ENCODE measurements around the gene SEC23IP. TPM values are rescaled to one million over a fixed set of nuclear protein-coding genes. Genes with fewer than 3 reads are reported as not detected.
"Not testable (repeated sequence)": the region's sequence is repeated elsewhere in the genome, so short reads cannot be mapped to it uniquely, and the experiment has no call there.

SEC23IP gene
- total RNA-seq, 2 experiments from 2014 or later = 60.3 to 61.4 TPM

- Mint-ChIP-seq H3K4me3 (no peak overlapping the region), H3K36me3 (ENCODE audit: low read depth) (peaks cover 31% of the 10 kb centered on the region), H3K4me1 (ENCODE audit: low read depth) (peaks cover 54% of the 10 kb centered on the region), H3K9me3 (no peaks in the 10 kb centered on the region), H3K27ac (no peak overlapping the region), H3K27me3 (no peaks in the 10 kb centered on the region)
- no peak for ATAC-seq
- no peak for TF ChIP-seq CTCF (IDR thresholded peaks at IDR 0.05)
- ChIA-PET CTCF (interaction anchor here (0.8 kb wide), 1 partner anchor 39 kb away, joined by 3 read pairs; no protein-coding TSS in a partner anchor), POLR2A (interaction anchor here (1.2 kb wide), 1 partner anchor 26 kb away, joined by 3 read pairs; the partner anchor contains the start of gene MCMBP)
- intact Hi-C loops (cut with micrococcal nuclease) = no loop called here
- no peak for DNase-seq
These were observed 6.0 kb downstream of the SEC23IP start for GRCh38 chr10:119898577-119898976.

DNA sequence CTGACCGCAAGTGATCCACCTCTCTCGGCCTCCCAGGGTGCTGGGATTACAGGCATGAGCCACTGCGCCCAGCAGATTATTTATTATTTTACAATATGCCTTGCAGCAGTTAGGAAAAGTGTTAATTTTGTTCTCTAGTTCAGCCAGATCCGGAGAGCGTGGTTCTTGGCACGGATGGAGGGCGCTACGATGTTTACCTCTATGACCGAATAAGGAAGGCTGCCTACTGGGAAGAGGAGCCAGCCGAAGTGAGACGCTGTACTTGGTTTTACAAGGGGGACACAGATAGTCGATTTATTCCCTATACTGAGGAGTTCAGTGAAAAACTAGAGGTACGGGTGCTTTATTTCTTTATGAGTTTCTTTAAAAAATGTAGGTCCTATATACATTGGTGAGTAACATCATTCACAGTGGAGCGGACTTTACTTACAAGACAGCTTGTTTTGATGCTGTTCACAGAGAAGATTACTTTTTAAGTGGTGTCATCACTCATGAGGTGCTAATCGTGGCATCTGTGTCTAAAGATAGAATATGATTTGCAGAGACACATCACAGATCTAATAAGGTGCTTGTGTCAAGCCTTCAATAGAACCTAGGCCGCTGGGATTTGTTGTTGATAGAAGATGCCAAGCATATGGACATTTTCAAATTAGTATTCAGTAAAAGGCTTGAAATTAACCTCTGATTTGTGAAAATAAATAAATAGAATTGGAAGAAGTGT, 11.6 kb downstream of the SEC23IP start:
- Mint-ChIP-seq H3K9me3 (no peaks in the 10 kb centered on the region), H3K36me3 (ENCODE audit: low read depth) (peaks cover 34% of the 10 kb centered on the region), H3K27me3 (no peaks in the 10 kb centered on the region), H3K4me1 (ENCODE audit: low read depth) (peaks cover 6% of the 10 kb centered on the region), H3K27ac (no peak overlapping the region), H3K4me3 (no peak overlapping the region)
- TF ChIP-seq CTCF (IDR thresholded peaks at IDR 0.05) = no peak
- ChIA-PET POLR2A (interaction anchor here (0.6 kb wide), 1 partner anchor 235 kb away, joined by 3 read pairs; no protein-coding TSS in a partner anchor), CTCF (interaction anchor here (2.6 kb wide), 1 partner anchor 45 kb away, joined by 6 read pairs; no protein-coding TSS in a partner anchor)
- intact Hi-C loops (cut with micrococcal nuclease) = no loop called here
- no peak for DNase-seq
- ATAC-seq = no peak

DNA sequence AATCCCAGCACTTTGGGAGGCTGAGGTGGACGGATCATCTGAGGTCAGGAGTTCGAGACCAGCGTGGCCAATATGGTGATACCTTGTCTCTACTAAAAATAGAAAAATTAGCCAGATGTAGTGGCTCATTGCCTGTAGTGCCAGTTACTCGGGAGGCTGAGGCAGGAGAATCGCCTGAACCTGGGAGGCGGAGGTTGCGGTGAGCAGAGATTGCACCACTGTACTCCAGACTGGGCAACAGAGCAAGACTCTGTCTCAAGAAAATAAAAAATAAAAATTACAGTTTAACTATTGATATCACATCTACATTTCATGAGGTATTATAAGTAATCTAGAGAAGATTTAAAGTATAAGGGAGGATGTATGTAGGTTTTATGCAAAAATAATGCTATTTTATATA, 15.2 kb downstream of the SEC23IP start:
- not testable (repeated sequence) for H3K9me3 Mint-ChIP-seq

GRCh38 chr10:119908166-119908565, 15.6 kb downstream of the SEC23IP start:
- intact Hi-C loops (cut with micrococcal nuclease) = no loop called here
- no peaks in the 10 kb centered on the region for H3K9me3 Mint-ChIP-seq
- no peaks in the 10 kb centered on the region for H3K27me3 Mint-ChIP-seq
- DNase-seq (no peak), ATAC-seq (no peak)
- no peak overlapping the region for H3K4me3 Mint-ChIP-seq
- ChIA-PET CTCF (interaction anchor here (0.7 kb wide), 1 partner anchor 35 kb away, joined by 3 read pairs; no protein-coding TSS in a partner anchor), POLR2A (interaction anchor here (0.9 kb wide), 1 partner anchor 11 kb away, joined by 3 read pairs; no protein-coding TSS in a partner anchor)
- H3K4me1 Mint-ChIP-seq (ENCODE audit: low read depth) = no peaks in the 10 kb centered on the region
- H3K27ac Mint-ChIP-seq = no peak overlapping the region
- H3K36me3 Mint-ChIP-seq (ENCODE audit: low read depth) = peaks cover 39% of the 10 kb centered on the region
- TF ChIP-seq CTCF (IDR thresholded peaks at IDR 0.05) = no peak

More for the DNA sequence above, 15.2 kb downstream of the SEC23IP start:
- peaks cover 38% of the 10 kb centered on the region for H3K36me3 Mint-ChIP-seq (ENCODE audit: low read depth)
- intact Hi-C loops (cut with micrococcal nuclease); CTCF ChIA-PET; ATAC-seq; H3K4me1 Mint-ChIP-seq (ENCODE audit: low read depth); DNase-seq; H3K27me3 Mint-ChIP-seq; H3K27ac Mint-ChIP-seq; H3K4me3 Mint-ChIP-seq: not testable (repeated sequence)
- POLR2A ChIA-PET = interaction anchor here (0.9 kb wide), 1 partner anchor 11 kb away, joined by 3 read pairs; no protein-coding TSS in a partner anchor

- H3K27me3 Mint-ChIP-seq = no peaks in the 10 kb centered on the region
- H3K4me3 Mint-ChIP-seq = no peak overlapping the region
- peaks cover 32% of the 10 kb centered on the region for H3K36me3 Mint-ChIP-seq (ENCODE audit: low read depth)
- intact Hi-C loops (cut with micrococcal nuclease) = no loop called here
- ATAC-seq = no peak
- H3K9me3 Mint-ChIP-seq = no peaks in the 10 kb centered on the region
- no peaks in the 10 kb centered on the region for H3K4me1 Mint-ChIP-seq (ENCODE audit: low read depth)
- POLR2A ChIA-PET = interaction anchor here (2.5 kb wide), 1 partner anchor 38 kb away, joined by 8 read pairs; the partner anchor contains the start of gene MCMBP
- no peak for TF ChIP-seq CTCF (IDR thresholded peaks at IDR 0.05)
- H3K27ac Mint-ChIP-seq = no peak overlapping the region
- CTCF ChIA-PET = no interaction called here
- DNase-seq = no peak
These were observed 18.2 kb downstream of the SEC23IP start for GRCh38 chr10:119910689-119911088.

All from activated CD8-positive, alpha-beta T cell treated with anti-CD3 and anti-CD28 coated beads for 36 hours (primary cell).